ENCODE results near the gene SENP6. TPM values are rescaled to one million over a fixed set of nuclear protein-coding genes. Genes with fewer than 3 reads are reported as not detected.
"Not testable (repeated sequence)": the region's sequence is repeated elsewhere in the genome, so short reads cannot be mapped to it uniquely, and the experiment has no call there.

The SENP6 gene
- total RNA-seq, 2 donors from 2014 or later, result 95.3 to 103 TPM

- no peak for ATAC-seq
- Mint-ChIP-seq H3K27me3 (no peaks in the 10 kb centered on the region), H3K4me1 (peaks cover 12% of the 10 kb centered on the region), H3K4me3 (no peak overlapping the region), H3K36me3 (ENCODE audit: low read depth) (no peaks in the 10 kb centered on the region), H3K27ac (no peak overlapping the region)
- DNase-seq, result no peak
- H3K9me3 ChIP-seq (ENCODE audit: control insufficient read depth, low read length, poor library complexity, severe bottlenecking), result no peaks in the 10 kb centered on the region
Observed at GRCh38 chr6:75631859-75632635, 30.4 kb downstream of the SENP6 start.

DNA sequence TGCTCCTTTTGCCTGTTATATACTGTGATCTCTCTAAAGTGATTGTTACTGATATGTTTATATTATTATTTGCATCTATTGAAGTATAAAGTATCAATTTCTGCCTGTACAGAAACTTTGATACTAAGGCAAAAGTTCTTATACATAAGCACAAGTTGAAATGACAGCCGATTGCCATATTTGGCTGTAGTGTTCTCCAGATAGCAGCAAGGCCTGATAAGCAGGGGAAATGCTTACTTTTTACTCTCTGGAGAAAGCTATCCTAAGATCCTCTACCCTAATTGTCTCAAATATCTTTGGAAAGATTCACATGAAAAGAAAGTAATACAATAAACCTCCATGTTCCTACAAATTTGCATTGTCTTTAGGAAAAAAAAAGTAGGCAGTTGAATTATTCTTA lies 31.4 kb downstream of the SENP6 start:
- no peak overlapping the region for H3K4me3 Mint-ChIP-seq
- DNase-seq (no peak), ATAC-seq (no peak)
- H3K27me3 Mint-ChIP-seq, result no peaks in the 10 kb centered on the region
- H3K27ac Mint-ChIP-seq, result no peak overlapping the region
- peaks cover 12% of the 10 kb centered on the region for H3K4me1 Mint-ChIP-seq
- H3K9me3 ChIP-seq (ENCODE audit: control insufficient read depth, low read length, poor library complexity, severe bottlenecking), result no peaks in the 10 kb centered on the region
- H3K36me3 Mint-ChIP-seq (ENCODE audit: low read depth), result no peaks in the 10 kb centered on the region

DNA sequence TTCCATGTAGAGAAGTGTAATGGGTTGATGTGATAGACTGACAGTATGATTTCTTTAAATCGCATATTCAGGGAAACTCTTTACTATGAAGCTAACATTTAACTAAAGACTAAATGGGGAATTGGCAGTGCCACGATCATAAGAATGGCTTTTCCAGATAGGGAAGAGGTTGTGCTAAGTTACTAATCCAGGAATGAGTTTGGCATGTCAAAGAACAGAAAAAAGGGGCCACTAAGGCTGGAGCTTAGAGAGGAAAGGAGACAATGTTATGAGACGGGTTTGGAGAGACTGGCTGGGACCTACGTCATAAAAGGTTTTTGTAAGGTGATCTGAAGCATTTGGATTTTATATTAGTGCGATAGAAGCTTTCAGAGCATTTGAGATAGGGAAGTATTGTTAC lies 40.6 kb downstream of the SENP6 start:
- Mint-ChIP-seq H3K36me3 (ENCODE audit: low read depth) (peaks cover 10% of the 10 kb centered on the region), H3K4me1 (peaks cover 3% of the 10 kb centered on the region), H3K27ac (no peak overlapping the region), H3K27me3 (no peaks in the 10 kb centered on the region), H3K4me3 (no peak overlapping the region)
- H3K9me3 ChIP-seq (ENCODE audit: control insufficient read depth, low read length, poor library complexity, severe bottlenecking), result no peaks in the 10 kb centered on the region
- DNase-seq (no peak), ATAC-seq (no peak)

GRCh38 chr6:75643173-75643572 lies 41.5 kb downstream of the SENP6 start:
- Mint-ChIP-seq H3K4me1 (peaks cover 3% of the 10 kb centered on the region), H3K4me3 (no peak overlapping the region), H3K36me3 (ENCODE audit: low read depth) (peaks cover 10% of the 10 kb centered on the region), H3K27me3 (no peaks in the 10 kb centered on the region), H3K27ac (no peak overlapping the region)
- no peak for ATAC-seq
- no peak for DNase-seq
- H3K9me3 ChIP-seq (ENCODE audit: control insufficient read depth, low read length, poor library complexity, severe bottlenecking), result no peaks in the 10 kb centered on the region

DNA sequence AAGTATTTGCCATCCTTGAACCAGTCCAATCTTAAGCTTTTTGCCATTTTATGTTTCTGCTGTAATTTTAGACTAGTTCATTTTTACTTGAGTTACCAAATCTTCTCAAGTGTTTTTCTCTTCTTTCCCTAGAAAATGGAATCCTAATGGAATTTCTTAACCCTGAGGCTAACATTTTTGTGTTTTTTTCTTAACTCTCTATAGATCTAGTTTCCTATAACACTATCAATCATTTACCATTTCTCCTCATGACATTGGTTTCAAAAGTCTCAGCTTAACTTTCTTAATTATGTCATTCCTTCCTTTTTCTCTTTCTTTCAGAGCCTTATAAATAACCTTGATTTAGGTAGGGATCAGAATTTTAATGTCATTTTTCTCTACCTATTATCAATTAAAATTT lies 54.8 kb downstream of the SENP6 start:
- no peaks in the 10 kb centered on the region for H3K27me3 Mint-ChIP-seq

GRCh38 chr6:75657327-75657726 lies 55.6 kb downstream of the SENP6 start:
- no peaks in the 10 kb centered on the region for H3K9me3 ChIP-seq (ENCODE audit: control insufficient read depth, low read length, poor library complexity, severe bottlenecking)
- no peak for DNase-seq
- H3K27me3 Mint-ChIP-seq, result no peaks in the 10 kb centered on the region
- peaks cover 13% of the 10 kb centered on the region for H3K36me3 Mint-ChIP-seq (ENCODE audit: low read depth)
- H3K4me3 Mint-ChIP-seq, result no peak overlapping the region
- H3K4me1 Mint-ChIP-seq, result peaks cover 11% of the 10 kb centered on the region
- H3K27ac Mint-ChIP-seq, result peak overlapping the region; percentile 86
- ATAC-seq, result no peak

More for the DNA sequence above, 54.8 kb downstream of the SENP6 start:
- Mint-ChIP-seq H3K4me1 (peaks cover 11% of the 10 kb centered on the region), H3K4me3 (no peak overlapping the region), H3K27ac (peak overlapping the region; percentile 86), H3K36me3 (ENCODE audit: low read depth) (peaks cover 12% of the 10 kb centered on the region)
- DNase-seq (no peak), ATAC-seq (no peak)
- no peaks in the 10 kb centered on the region for H3K9me3 ChIP-seq (ENCODE audit: control insufficient read depth, low read length, poor library complexity, severe bottlenecking)

GRCh38 chr6:75666592-75666991 lies 64.9 kb downstream of the SENP6 start:
- no peak overlapping the region for H3K27ac Mint-ChIP-seq
- H3K36me3 Mint-ChIP-seq (ENCODE audit: low read depth), result peaks cover 2% of the 10 kb centered on the region
- no peak for ATAC-seq

DNA sequence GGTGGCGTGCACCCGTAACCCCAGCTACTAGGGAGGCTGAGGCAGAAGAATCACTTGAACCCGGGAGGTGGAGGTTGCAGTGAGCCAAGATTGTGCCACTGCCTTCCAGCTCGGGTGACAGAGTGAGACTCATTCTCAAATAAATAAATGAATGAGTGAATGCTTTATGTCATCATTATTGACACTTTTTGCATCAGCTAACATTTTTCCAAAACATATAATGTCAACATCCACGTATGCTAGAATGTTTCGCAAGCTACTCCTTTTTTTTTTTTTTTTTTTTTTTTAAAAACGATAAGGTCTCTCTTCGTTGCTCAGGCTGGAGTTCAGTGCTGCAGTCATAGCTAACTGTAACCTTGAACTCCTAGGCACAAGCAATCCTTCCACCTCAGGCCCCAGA lies 72.2 kb downstream of the SENP6 start:
- ATAC-seq (no peak), DNase-seq (no peak)
- Mint-ChIP-seq H3K27ac (no peak overlapping the region), H3K27me3 (no peaks in the 10 kb centered on the region), H3K36me3 (ENCODE audit: low read depth) (peaks cover 4% of the 10 kb centered on the region), H3K4me1 (no peaks in the 10 kb centered on the region), H3K4me3 (no peak overlapping the region)
- no peaks in the 10 kb centered on the region for H3K9me3 ChIP-seq (ENCODE audit: control insufficient read depth, low read length, poor library complexity, severe bottlenecking)

More at GRCh38 chr6:75666592-75666991, 64.9 kb downstream of the SENP6 start:
- peaks cover 2% of the 10 kb centered on the region for H3K4me1 Mint-ChIP-seq
- H3K4me3 Mint-ChIP-seq, result no peak overlapping the region
- no peak for DNase-seq
- no peaks in the 10 kb centered on the region for H3K9me3 ChIP-seq (ENCODE audit: control insufficient read depth, low read length, poor library complexity, severe bottlenecking)
- H3K27me3 Mint-ChIP-seq, result no peaks in the 10 kb centered on the region

DNA sequence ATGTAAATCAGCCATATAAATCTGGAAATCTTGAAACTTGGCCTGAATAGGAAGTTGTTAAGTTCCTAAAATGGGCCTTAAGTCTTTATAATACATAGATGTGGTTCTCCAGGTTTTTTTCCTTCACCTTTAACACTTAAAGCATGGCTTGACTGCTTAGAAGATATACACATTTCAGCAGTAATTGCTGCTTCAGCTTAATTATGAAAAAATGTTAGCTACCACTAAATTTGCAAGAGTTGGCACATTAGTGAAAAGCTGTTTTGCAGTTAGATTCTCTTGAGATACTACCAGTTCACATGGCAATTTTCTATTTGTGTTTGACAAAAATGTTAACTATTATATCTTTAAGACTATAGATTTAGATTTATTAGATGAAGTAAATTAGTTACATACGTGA lies 74.7 kb downstream of the SENP6 start:
- ATAC-seq (no peak), DNase-seq (no peak)
- no peaks in the 10 kb centered on the region for H3K4me1 Mint-ChIP-seq
- H3K9me3 ChIP-seq (ENCODE audit: control insufficient read depth, low read length, poor library complexity, severe bottlenecking), result no peaks in the 10 kb centered on the region
- no peak overlapping the region for H3K27ac Mint-ChIP-seq
- H3K4me3 Mint-ChIP-seq, result no peak overlapping the region
- peaks cover 7% of the 10 kb centered on the region for H3K36me3 Mint-ChIP-seq (ENCODE audit: low read depth)
- no peaks in the 10 kb centered on the region for H3K27me3 Mint-ChIP-seq

DNA sequence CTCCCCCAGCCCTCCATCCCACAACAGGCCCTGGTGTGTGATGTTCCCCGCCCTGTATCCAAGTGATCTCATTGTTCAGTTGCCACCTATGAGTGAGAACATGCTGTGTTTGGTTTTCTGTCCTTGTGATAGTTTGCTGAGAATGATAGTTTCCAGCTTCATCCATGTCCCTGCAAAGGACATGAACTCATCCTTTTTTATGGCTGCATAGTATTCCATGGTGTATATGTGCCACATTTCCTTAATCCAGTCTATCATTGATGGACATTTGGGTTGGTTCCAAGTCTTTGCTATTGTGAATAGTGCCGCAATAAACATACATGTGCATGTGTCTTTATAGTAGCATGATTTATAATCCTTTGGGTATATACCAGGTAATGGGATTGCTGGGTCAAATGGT lies 80.9 kb downstream of the SENP6 start:
- H3K27me3 Mint-ChIP-seq; H3K27ac Mint-ChIP-seq; DNase-seq; H3K9me3 ChIP-seq (ENCODE audit: control insufficient read depth, low read length, poor library complexity, severe bottlenecking); H3K4me3 Mint-ChIP-seq; ATAC-seq: not testable (repeated sequence)
- Mint-ChIP-seq H3K4me1 (peaks cover 10% of the 10 kb centered on the region), H3K36me3 (ENCODE audit: low read depth) (peaks cover 23% of the 10 kb centered on the region)

DNA sequence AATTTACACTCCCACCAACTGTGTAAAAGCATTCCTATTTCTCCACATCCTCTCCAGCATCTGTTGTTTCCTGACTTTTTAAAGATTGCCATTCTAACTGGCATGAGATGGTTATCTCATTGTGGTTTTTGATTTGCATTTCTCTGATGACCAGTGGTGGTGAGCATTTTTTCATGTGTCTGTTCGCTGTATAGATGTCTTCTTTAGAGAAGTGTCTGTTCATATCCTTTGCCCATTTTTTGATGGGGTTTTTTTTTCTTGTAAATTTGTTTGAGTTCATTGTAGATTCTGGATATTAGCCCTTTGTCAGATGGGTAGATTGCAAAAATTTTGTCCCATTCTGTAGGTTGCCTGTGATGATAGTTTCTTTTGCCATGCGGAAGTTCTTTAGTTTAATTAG lies 81.3 kb downstream of the SENP6 start:
- peaks cover 12% of the 10 kb centered on the region for H3K4me1 Mint-ChIP-seq
- not testable (repeated sequence) for H3K4me3 Mint-ChIP-seq; H3K27ac Mint-ChIP-seq; H3K27me3 Mint-ChIP-seq; DNase-seq; ATAC-seq; H3K9me3 ChIP-seq (ENCODE audit: control insufficient read depth, low read length, poor library complexity, severe bottlenecking)
- H3K36me3 Mint-ChIP-seq (ENCODE audit: low read depth), result peaks cover 21% of the 10 kb centered on the region

- not testable (repeated sequence) for H3K27ac Mint-ChIP-seq; H3K9me3 ChIP-seq (ENCODE audit: control insufficient read depth, low read length, poor library complexity, severe bottlenecking); H3K27me3 Mint-ChIP-seq; H3K4me3 Mint-ChIP-seq; ATAC-seq; DNase-seq
- peaks cover 12% of the 10 kb centered on the region for H3K4me1 Mint-ChIP-seq
- H3K36me3 Mint-ChIP-seq (ENCODE audit: low read depth), result peaks cover 11% of the 10 kb centered on the region
Observed at GRCh38 chr6:75687535-75687934, 85.9 kb downstream of the SENP6 start.

- peaks cover 11% of the 10 kb centered on the region for H3K36me3 Mint-ChIP-seq (ENCODE audit: low read depth)
- not testable (repeated sequence) for ATAC-seq; H3K27ac Mint-ChIP-seq; H3K27me3 Mint-ChIP-seq; H3K9me3 ChIP-seq (ENCODE audit: control insufficient read depth, low read length, poor library complexity, severe bottlenecking); DNase-seq; H3K4me3 Mint-ChIP-seq
- peaks cover 12% of the 10 kb centered on the region for H3K4me1 Mint-ChIP-seq
Observed at GRCh38 chr6:75687937-75688336, 86.3 kb downstream of the SENP6 start.

- ATAC-seq (no peak), DNase-seq (no peak)
- Mint-ChIP-seq H3K4me3 (no peak overlapping the region), H3K4me1 (peaks cover 12% of the 10 kb centered on the region), H3K27ac (no peak overlapping the region), H3K27me3 (no peaks in the 10 kb centered on the region), H3K36me3 (ENCODE audit: low read depth) (peaks cover 9% of the 10 kb centered on the region)
- no peaks in the 10 kb centered on the region for H3K9me3 ChIP-seq (ENCODE audit: control insufficient read depth, low read length, poor library complexity, severe bottlenecking)
Observed at GRCh38 chr6:75689576-75689975, 87.9 kb downstream of the SENP6 start.
